HCT116 (cell line): ENCODE measurements around the gene DNM1.

Experiments
- ELF1 ChIP-seq: IDR thresholded peaks from 2 replicates; pipeline ENCODE4 v1.6.1; 2012; ENCODE audit warnings: low read depth, borderline replicate concordance
- EZH2 ChIP-seq: fragments of 200-600 bp; sonication (generic); IDR thresholded peaks from 2 replicates; pipeline ENCODE4 v1.6.1; 2017; ENCODE audit warnings: antibody characterized with exemption, mixed run types
- EZH2phosphoT487 ChIP-seq: fragments of 200-600 bp; IDR thresholded peaks from 2 replicates; pipeline ENCODE4 v1.6.1; 2018; ENCODE audit warnings: antibody characterized with exemption, borderline replicate concordance
- JUND ChIP-seq: IDR thresholded peaks from 2 replicates; pipeline ENCODE4 v1.6.1; 2012
- POLR2A ChIP-seq: IDR thresholded peaks from 2 replicates; pipeline ENCODE4 v1.7.0; 2011; ENCODE audit warnings: borderline replicate concordance; ENCODE audit not compliant: insufficient read depth, insufficient read length; ENCODE audit errors: extremely low read depth
- SIN3A ChIP-seq: IDR thresholded peaks from 2 replicates; pipeline ENCODE4 v1.6.1; 2012; ENCODE audit warnings: low read depth
- TCF7L2 ChIP-seq: IDR thresholded peaks from 2 replicates; pipeline ENCODE4 v1.7.0; 2011; ENCODE audit warnings: borderline replicate concordance, inconsistent platforms; ENCODE audit not compliant: insufficient read depth, insufficient read length; ENCODE audit errors: extremely low read depth
- TF ChIP-seq, protein P1 (sequence below), 3 experiments: fragments of 200-600 bp in 1 of 3; sonication (generic) in 1 of 3; IDR thresholded peaks in 2 of 3; conservative IDR thresholded peaks in 1 of 3; 2 replicates each; pipeline ENCODE4 v1.5.1; 2012 to 2017; ENCODE audit warnings: low read depth in 2 of 3, low read length in 2 of 3, antibody characterized with exemption in 1 of 3, borderline replicate concordance in 1 of 3, control low read depth in 1 of 3, mild to moderate bottlenecking in 1 of 3, mixed read lengths in 1 of 3, mixed run types in 1 of 3, moderate library complexity in 1 of 3; ENCODE audit not compliant: insufficient read depth in 1 of 3

- TF ChIP-seq, protein P1, sequence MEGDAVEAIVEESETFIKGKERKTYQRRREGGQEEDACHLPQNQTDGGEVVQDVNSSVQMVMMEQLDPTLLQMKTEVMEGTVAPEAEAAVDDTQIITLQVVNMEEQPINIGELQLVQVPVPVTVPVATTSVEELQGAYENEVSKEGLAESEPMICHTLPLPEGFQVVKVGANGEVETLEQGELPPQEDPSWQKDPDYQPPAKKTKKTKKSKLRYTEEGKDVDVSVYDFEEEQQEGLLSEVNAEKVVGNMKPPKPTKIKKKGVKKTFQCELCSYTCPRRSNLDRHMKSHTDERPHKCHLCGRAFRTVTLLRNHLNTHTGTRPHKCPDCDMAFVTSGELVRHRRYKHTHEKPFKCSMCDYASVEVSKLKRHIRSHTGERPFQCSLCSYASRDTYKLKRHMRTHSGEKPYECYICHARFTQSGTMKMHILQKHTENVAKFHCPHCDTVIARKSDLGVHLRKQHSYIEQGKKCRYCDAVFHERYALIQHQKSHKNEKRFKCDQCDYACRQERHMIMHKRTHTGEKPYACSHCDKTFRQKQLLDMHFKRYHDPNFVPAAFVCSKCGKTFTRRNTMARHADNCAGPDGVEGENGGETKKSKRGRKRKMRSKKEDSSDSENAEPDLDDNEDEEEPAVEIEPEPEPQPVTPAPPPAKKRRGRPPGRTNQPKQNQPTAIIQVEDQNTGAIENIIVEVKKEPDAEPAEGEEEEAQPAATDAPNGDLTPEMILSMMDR (IDR thresholded peaks at IDR 0.05 in 2 of 3, conservative IDR thresholded peaks at IDR 0.05 in 1 of 3; ENCODE audit: borderline replicate concordance in 1 of 3, insufficient read depth in 1 of 3, low read depth in 2 of 3, low read length in 2 of 3) = no peak
- no peak for TF ChIP-seq EZH2phosphoT487
- no peak for TF ChIP-seq SIN3A
- TF ChIP-seq POLR2A = no peak
- no peak for TF ChIP-seq ELF1
- TF ChIP-seq TCF7L2 = no peak
- no peak for TF ChIP-seq EZH2
- no peak for TF ChIP-seq JUND
These were observed 67.9 kb downstream of the DNM1 start for GRCh38 chr9:128271112-128271511.
